GM18858 (cell line): Measurements from ENCODE around the gene C2orf74.

Source experiments
- ATAC-seq: cut with Tn5 transposase; IDR thresholded peaks from one replicate; pipeline ENCODE4 v1.9.1; 2021; ENCODE audit not compliant: unreplicated experiment

C2orf74 gene

DNA sequence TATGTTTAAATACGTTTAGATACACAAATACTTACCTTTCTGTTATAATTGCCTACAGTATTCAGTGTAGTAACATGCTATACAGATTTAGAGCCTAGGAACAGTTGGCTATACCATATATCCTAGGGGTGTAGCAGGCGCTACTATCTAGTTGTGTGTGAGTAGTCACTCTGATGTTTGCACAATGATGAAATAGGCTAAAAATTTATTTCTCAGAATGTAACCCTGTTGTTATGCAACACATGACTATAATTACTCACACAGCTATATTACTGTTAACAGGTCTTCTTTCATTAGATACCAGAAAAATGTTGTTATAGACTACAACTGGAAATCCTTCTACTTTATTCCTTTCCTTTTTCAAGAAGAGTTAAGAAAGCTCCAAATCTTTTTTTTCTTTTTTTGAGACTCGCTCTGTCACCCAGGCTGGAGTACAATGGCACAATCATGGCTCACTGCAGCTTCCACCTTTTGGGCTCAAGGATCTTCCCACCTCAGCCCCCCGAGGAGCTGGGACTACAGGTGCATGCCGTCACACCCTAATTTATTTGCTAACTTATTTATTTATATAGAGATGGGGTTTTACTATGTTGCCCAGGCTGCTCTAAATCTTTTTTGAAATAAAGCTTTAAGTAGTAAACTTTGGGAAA, 48.5 kb downstream of the C2orf74 start:
- no peak for ATAC-seq

DNA sequence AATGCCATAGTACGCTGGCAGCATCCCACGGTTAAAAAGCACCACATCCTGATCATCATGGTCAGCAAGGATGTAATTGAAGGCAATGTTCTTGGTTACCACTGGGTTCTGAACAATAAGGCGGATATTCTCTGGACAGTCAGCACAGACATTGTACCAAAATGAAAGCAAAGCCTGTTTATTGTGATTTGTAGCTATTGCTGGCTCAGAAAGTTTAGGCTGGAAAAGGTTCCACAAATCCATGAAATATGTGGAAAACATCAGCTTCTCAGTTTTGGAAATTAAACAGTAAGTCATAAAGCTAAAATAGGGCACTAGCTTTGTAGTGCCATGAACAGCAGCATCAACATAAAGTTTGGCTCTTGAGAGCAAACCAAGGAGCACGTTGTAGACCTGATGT, 52.2 kb downstream of the C2orf74 start:
- ATAC-seq, result no peak
